ENCODE results near the gene CCDC77. TPM values are rescaled to one million over a fixed set of nuclear protein-coding genes. Genes with fewer than 3 reads are reported as not detected.

The CCDC77 gene
- total RNA-seq, 4 donors from 2014 or later = 4.3 to 7.8 (median 5.3) TPM

DNA sequence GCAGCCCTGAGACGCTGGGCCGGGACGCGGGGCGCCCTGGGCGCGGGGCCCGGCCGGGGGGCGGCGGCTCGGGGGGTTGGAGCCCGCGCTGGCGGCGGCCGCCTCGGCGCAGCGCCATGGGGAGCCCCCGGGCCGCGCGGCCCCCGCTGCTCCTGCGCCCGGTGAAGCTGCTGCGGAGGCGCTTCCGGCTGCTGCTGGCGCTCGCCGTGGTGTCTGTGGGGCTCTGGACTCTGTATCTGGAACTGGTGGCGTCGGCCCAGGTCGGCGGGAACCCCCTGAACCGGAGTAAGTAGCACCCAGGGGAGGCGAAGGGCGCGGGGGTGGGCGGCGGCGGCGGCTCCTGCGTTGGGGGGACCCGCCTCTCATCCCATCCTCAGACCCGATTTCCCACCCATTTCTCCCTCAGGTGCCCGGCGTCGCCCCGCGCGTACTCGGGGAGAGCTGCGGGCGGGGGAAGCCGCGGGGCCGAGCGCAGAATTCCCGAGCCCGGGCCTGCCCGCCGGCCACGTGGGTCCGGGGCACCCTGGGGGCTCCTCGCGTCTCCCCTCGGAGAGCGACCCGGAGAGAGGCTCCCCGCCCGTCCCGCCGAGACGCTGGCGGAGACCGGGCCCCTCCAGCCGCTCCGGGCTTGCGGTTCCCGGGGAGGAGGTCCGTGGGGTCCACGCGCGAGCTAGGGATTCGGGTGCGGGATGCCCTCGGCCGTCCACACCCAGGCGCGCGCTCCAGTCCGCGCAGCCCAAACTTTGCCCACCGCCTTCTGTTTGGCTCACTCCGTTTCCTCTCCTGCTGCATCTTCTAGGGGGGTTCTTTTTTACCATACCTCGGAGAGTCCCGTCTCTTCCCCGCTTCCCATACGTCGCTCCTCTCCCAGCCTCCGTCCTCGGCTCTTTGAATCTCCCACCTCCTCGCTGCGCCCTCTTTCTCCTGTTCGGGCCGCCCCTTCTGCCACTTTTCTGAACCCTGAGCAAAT, 59.1 kb downstream of the CCDC77 start:
- no peak for TF ChIP-seq POLR2A (IDR thresholded peaks at IDR 0.05)
- TF ChIP-seq, protein P1, sequence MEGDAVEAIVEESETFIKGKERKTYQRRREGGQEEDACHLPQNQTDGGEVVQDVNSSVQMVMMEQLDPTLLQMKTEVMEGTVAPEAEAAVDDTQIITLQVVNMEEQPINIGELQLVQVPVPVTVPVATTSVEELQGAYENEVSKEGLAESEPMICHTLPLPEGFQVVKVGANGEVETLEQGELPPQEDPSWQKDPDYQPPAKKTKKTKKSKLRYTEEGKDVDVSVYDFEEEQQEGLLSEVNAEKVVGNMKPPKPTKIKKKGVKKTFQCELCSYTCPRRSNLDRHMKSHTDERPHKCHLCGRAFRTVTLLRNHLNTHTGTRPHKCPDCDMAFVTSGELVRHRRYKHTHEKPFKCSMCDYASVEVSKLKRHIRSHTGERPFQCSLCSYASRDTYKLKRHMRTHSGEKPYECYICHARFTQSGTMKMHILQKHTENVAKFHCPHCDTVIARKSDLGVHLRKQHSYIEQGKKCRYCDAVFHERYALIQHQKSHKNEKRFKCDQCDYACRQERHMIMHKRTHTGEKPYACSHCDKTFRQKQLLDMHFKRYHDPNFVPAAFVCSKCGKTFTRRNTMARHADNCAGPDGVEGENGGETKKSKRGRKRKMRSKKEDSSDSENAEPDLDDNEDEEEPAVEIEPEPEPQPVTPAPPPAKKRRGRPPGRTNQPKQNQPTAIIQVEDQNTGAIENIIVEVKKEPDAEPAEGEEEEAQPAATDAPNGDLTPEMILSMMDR (IDR thresholded peaks at IDR 0.05) = no peak
- Histone ChIP-seq H3K27me3 (peaks cover 0 to 61% (median 0%) of the 10 kb centered on the region in 4 donors), H3K4me1 (peaks cover 14 to 24% (median 19%) of the 10 kb centered on the region in 3 donors), H3K9me3 (no peaks in the 10 kb centered on the region), H3K4me3 (peak overlapping the region; percentile 54 to 82 (median 67)), H3K27ac (peak overlapping the region; percentile 22 to 71 (median 60)), H3K36me3 (no peaks in the 10 kb centered on the region)
- 13 to 16% methylated on average over 15 to 20 of the region's 109 CpGs for WGBS, 2 donors
- no peak for DNase-seq
- intact Hi-C loops (cut with DNase I) = no loop called here

DNA sequence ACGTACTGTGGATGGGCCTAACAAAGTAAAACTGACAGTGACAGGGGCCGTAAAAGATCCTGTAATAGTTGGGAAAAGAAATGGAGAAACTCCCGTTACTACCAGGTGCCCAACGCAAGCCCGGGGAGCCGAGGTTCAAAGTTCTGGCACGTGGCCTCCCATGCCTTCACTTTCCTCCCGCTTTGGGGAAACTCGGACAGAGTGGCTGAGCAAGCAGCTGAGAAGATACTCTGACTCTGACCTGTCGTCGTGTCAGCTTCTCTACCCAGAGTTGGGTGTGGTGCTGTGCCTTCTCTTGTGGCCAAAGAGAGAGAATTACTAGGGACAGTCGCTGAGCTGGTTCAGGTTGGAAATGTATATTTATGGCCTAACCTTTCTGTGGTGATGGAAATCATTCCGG, 60.0 kb downstream of the CCDC77 start:
- intact Hi-C loops (cut with DNase I) = no loop called here
- H3K27me3 ChIP-seq = peaks cover 0 to 61% (median 0%) of the 10 kb centered on the region in 4 donors
- peak overlapping the region; percentile 54 to 82 (median 67) for H3K4me3 ChIP-seq
- no peak for DNase-seq
- peaks cover 14 to 24% (median 19%) of the 10 kb centered on the region in 3 donors for H3K4me1 ChIP-seq
- TF ChIP-seq, protein P1 (IDR thresholded peaks at IDR 0.05) = no peak
- TF ChIP-seq POLR2A (IDR thresholded peaks at IDR 0.05) = no peak
- H3K27ac ChIP-seq = peak overlapping the region in 1 of 4 donors; percentile 55
- no peaks in the 10 kb centered on the region for H3K9me3 ChIP-seq
- no peaks in the 10 kb centered on the region for H3K36me3 ChIP-seq
- 64 to 77% methylated on average over 12 to 13 of the region's 13 CpGs for WGBS, 2 donors

- Histone ChIP-seq H3K4me3 (no peak overlapping the region), H3K27ac (no peak overlapping the region), H3K27me3 (peaks cover 0 to 50% (median 0%) of the 10 kb centered on the region in 4 donors), H3K36me3 (no peaks in the 10 kb centered on the region), H3K9me3 (no peaks in the 10 kb centered on the region), H3K4me1 (peaks cover 14 to 24% (median 19%) of the 10 kb centered on the region in 3 donors)
- WGBS, 2 donors = 44 to 58% methylated on average over 6 of the region's 6 CpGs
- intact Hi-C loops (cut with DNase I) = no loop called here
- DNase-seq = no peak
- TF ChIP-seq POLR2A (IDR thresholded peaks at IDR 0.05) = no peak
- TF ChIP-seq, protein P1 (IDR thresholded peaks at IDR 0.05) = no peak
These were observed 61.7 kb downstream of the CCDC77 start for GRCh38 chr12:462936-463705.

DNA sequence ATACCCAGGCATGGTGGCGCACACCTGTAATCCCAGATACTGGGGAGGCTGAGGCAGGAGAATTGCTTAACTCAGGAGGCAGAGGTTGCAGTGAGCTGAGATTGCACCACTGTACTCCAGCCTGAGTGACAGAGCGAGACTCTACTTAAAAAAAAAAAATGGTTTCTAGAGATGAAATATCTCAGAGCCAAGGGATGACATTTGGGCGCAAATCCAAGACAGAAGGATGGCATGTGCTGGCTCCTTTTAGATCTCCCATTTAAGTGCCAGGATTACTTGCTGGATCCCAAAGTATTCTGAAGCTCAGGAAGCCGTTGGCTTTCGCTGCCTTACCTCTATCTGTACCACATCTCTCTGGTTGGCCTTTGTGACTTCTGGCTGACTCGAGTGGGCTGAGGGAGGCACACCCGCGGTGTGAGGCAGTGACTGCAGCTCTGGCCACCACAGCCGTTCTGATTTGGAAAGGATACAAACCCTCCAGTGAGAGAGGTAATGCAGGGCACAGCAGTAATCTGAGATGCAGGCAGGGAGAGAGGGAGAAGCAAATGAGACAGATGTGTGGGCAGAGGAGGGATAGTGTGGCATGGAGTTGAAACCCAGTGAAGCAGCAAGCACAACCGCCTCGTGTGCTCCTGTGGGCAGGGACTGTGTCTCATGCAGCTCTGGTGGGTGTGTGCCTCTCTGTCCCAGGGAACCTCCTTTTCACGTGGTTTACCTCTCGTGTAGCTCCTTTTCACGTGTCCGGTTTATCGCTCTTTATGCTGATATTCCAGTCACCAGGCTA, 63.2 kb downstream of the CCDC77 start:
- intact Hi-C loops (cut with DNase I) = no loop called here
- TF ChIP-seq, protein P1 (IDR thresholded peaks at IDR 0.05) = no peak
- no peak for TF ChIP-seq POLR2A (IDR thresholded peaks at IDR 0.05)
- Histone ChIP-seq H3K4me1 (peaks cover 9 to 17% (median 14%) of the 10 kb centered on the region in 3 donors), H3K4me3 (no peak overlapping the region), H3K36me3 (no peaks in the 10 kb centered on the region), H3K27me3 (peaks cover 0 to 34% (median 0%) of the 10 kb centered on the region in 4 donors), H3K27ac (no peak overlapping the region), H3K9me3 (no peaks in the 10 kb centered on the region)
- DNase-seq = no peak
- 73 to 74% methylated on average over 12 to 15 of the region's 16 CpGs for WGBS, 2 donors

Measured in esophagus squamous epithelium (tissue), 5 donors.